Kidney (tissue), 14 donors: Measurements from ENCODE around the gene NRP2. TPM values are rescaled to one million over a fixed set of nuclear protein-coding genes. Genes with fewer than 3 reads are reported as not detected.

Source experiments
- DNase-seq, 5 donors: peaks; one replicate each; pipeline ENCODE4 v3.0.0-alpha.2; 2013 to 2020
- FAIRE-seq: peaks from 2 replicates; lab custom pipeline; 2012; peaks lifted over from hg19 to GRCh38; lab: Jason Lieb, UNC
- H3K27ac ChIP-seq, 2 donors: one replicate each; pipeline ENCODE4 v1.7.0; 2013; ENCODE audit warnings: low read depth in 2 of 2, low read length in 2 of 2, inconsistent platforms in 1 of 2
- H3K27me3 ChIP-seq: one replicate; pipeline ENCODE4 v1.7.1; 2013; ENCODE audit warnings: low read length, inconsistent platforms; ENCODE audit not compliant: control insufficient read depth, insufficient read depth
- H3K36me3 ChIP-seq, 3 donors: one replicate each; pipeline versions ENCODE4 v1.7.0 to v1.7.1; 2013; ENCODE audit warnings: low read length in 3 of 3, control low read depth in 1 of 3, inconsistent platforms in 1 of 3; ENCODE audit not compliant: insufficient read depth in 3 of 3, control insufficient read depth in 2 of 3
- H3K4me1 ChIP-seq, 3 donors: one replicate each; pipeline versions ENCODE4 v1.7.0 to v1.7.1; 2013; ENCODE audit warnings: low read length in 3 of 3, inconsistent platforms in 1 of 3, low read depth in 1 of 3; ENCODE audit not compliant: control insufficient read depth in 2 of 3, insufficient read depth in 2 of 3
- H3K4me3 ChIP-seq, 3 donors: one replicate each; pipeline versions ENCODE4 v1.7.0 to v1.8.1; 2013; ENCODE audit warnings: low read length in 3 of 3, control low read depth in 1 of 3, inconsistent platforms in 1 of 3
- H3K9ac ChIP-seq, 3 donors: one replicate each; pipeline versions ENCODE4 v1.7.0 to v1.7.1; 2013; ENCODE audit warnings: low read length in 3 of 3, control low read depth in 1 of 3, inconsistent platforms in 1 of 3
- H3K9me3 ChIP-seq, 3 donors: one replicate each; pipeline versions ENCODE4 v1.7.0 to v1.7.1; 2013; ENCODE audit warnings: low read length in 3 of 3, control low read depth in 1 of 3, inconsistent platforms in 1 of 3; ENCODE audit not compliant: control insufficient read depth in 2 of 3, insufficient read depth in 1 of 3
- intact Hi-C: fragments of 100-400 bp; cut with DNase I; formaldehyde crosslinking; loops from one replicate; pipeline ENCODE4 v1.11.1; 2022
- polyA plus RNA-seq: library from polyadenylated mRNA; stranded (reverse); fragments of 350-450 nt; fragmentation: Illumina TruSeq; extraction: RNeasy Lipid Tissue Mini Kit (QIAGEN cat#74804); gene quantifications from one replicate; pipeline ENCODE4 v1.2.3, GENCODE V29; 2014; ENCODE audit warnings: low read depth, low replicate concordance; ENCODE audit not compliant: insufficient read depth
- total RNA-seq: library from RNA; stranded (reverse); fragmentation: NEBNext Ultra II Directional; extraction: Animal tissue kit (Norgen Biotek cat#: 25700); gene quantifications from one replicate; pipeline ENCODE4 v1.2.1, GENCODE V29; 2021
- TF ChIP-seq, protein P1 (sequence below): IDR thresholded peaks from 3 replicates; pipeline ENCODE4 v1.5.1; 2012; ENCODE audit warnings: mild to moderate bottlenecking, moderate library complexity, borderline replicate concordance; ENCODE audit not compliant: insufficient read depth; ENCODE audit errors: extremely low read depth
- donor health status: control.
- donor health status: control.
- donor health status: control.
- donor health status: control.
- donor health status: control.
- donor health status: DM: yes; HTN: yes; CAD: no.
- donor health status: Normal renal cell carcinoma (clear cell type).

The NRP2 gene
- total and polyA plus RNA-seq, 2 donors from 2014 or later: 2.3 to 37.7 TPM

DNA sequence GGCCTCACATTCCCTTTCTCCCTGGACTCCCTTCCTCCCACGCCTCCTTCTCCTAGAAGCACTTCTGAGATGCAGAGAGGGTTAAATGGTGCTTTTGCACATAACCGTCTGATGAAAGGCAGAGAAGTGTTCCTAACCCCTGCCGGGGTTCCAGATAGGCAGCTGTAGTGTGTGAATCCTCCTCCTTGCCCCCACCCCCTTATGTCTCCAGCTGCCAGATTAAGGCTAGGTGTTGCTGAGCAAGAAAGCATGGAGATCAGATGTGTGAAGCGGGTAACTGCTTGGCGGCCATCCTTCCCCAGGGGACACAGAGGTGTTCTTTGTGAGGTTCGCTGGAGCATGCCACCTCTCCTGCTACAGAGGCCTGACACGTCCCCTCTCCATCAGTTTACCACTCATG is 88.3 kb downstream of the NRP2 start:
- Histone ChIP-seq H3K36me3 (no peaks in the 10 kb centered on the region), H3K9me3 (no peaks in the 10 kb centered on the region), H3K27ac (no peak overlapping the region), H3K4me3 (no peak overlapping the region), H3K27me3 (no peaks in the 10 kb centered on the region), H3K4me1 (peaks cover 0 to 2% (median 0%) of the 10 kb centered on the region in 3 donors), H3K9ac (no peak overlapping the region)
- intact Hi-C loops: no loop called here
- no peak for DNase-seq
- no peak for FAIRE-seq
- TF ChIP-seq, protein P1, sequence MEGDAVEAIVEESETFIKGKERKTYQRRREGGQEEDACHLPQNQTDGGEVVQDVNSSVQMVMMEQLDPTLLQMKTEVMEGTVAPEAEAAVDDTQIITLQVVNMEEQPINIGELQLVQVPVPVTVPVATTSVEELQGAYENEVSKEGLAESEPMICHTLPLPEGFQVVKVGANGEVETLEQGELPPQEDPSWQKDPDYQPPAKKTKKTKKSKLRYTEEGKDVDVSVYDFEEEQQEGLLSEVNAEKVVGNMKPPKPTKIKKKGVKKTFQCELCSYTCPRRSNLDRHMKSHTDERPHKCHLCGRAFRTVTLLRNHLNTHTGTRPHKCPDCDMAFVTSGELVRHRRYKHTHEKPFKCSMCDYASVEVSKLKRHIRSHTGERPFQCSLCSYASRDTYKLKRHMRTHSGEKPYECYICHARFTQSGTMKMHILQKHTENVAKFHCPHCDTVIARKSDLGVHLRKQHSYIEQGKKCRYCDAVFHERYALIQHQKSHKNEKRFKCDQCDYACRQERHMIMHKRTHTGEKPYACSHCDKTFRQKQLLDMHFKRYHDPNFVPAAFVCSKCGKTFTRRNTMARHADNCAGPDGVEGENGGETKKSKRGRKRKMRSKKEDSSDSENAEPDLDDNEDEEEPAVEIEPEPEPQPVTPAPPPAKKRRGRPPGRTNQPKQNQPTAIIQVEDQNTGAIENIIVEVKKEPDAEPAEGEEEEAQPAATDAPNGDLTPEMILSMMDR: no peak

DNA sequence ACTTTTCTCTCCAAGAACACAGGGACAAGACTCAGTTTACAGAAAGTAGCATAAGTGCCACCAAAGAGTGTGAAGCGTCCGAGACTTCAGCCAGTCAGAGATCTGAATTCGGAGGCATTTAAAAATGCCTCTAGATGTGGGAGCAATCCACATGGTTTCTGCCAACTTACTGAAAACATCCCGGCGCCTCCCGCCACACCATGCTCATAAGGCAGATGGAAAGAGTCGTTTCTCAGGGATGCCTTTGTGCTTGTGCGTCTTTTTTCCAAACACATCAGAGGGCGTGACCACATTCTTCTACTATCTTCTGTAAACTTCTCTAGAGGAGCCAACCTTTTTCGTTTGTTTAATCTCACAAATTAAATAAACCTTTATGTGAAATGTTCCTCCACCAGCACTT is 88.7 kb downstream of the NRP2 start:
- H3K4me3 ChIP-seq: no peak overlapping the region
- no peak for DNase-seq
- no peak overlapping the region for H3K27ac ChIP-seq
- intact Hi-C loops: no loop called here
- H3K9me3 ChIP-seq: no peaks in the 10 kb centered on the region
- TF ChIP-seq, protein P1: no peak
- H3K9ac ChIP-seq: no peak overlapping the region
- no peaks in the 10 kb centered on the region for H3K27me3 ChIP-seq
- peaks cover 0 to 2% (median 0%) of the 10 kb centered on the region in 3 donors for H3K4me1 ChIP-seq
- no peaks in the 10 kb centered on the region for H3K36me3 ChIP-seq
- no peak for FAIRE-seq

DNA sequence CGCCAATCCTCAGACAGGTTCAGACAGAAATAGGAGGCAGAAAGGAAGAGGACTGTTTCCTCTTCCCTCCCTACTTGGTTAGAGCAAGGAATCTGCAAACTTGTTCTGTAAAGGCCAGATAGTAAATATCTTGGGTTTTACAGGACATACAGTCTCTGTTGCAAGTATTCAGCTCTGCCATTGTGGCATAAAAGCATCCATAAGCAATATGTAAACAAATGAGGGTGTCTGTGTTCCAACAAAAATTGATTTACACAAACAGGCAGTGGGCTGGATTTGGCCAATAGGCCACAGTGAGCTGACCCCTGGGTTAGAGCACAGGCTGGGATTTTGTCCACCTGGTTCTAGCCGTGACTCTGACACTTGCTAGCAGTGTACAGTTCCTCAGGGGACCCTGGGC is 89.4 kb downstream of the NRP2 start:
- Histone ChIP-seq H3K4me3 (no peak overlapping the region), H3K9ac (no peak overlapping the region), H3K36me3 (no peaks in the 10 kb centered on the region), H3K4me1 (peaks cover 0 to 2% (median 0%) of the 10 kb centered on the region in 3 donors), H3K27me3 (no peaks in the 10 kb centered on the region), H3K27ac (no peak overlapping the region), H3K9me3 (no peaks in the 10 kb centered on the region)
- no peak for FAIRE-seq
- intact Hi-C loops: no loop called here
- no peak for DNase-seq
- TF ChIP-seq, protein P1: no peak

DNA sequence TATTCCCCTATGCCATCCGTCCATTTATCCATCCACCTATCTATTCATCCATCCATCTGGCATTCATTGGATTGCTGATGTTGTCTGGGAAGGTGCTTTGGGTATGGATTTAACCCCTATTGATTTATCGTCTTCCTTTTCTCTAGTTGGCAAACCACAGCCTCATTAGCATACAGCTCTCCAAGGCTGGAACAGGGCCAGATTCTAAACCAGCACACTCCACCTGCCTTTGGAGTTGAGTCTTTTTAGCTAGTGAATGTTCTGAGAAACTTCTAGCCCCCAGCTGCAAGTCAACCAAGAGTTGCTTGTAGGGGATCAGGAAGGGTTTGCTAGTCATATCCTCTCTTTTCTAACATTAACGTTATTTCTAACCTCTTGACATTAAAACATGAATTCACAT is 90.7 kb downstream of the NRP2 start:
- DNase-seq: no peak
- Histone ChIP-seq H3K4me3 (no peak overlapping the region), H3K27me3 (no peaks in the 10 kb centered on the region), H3K36me3 (no peaks in the 10 kb centered on the region), H3K9me3 (no peaks in the 10 kb centered on the region), H3K4me1 (peaks cover 0 to 2% (median 0%) of the 10 kb centered on the region in 3 donors), H3K27ac (no peak overlapping the region), H3K9ac (no peak overlapping the region)
- TF ChIP-seq, protein P1: no peak
- intact Hi-C loops: no loop called here
- FAIRE-seq: no peak
